HL-60 (cell line): ENCODE measurements around the gene FBXO8.

Experiments used
- DNase-seq, 2 experiments: peaks; one replicate each; pipeline ENCODE4 v3.0.0-alpha.2; 2010 to 2020; ENCODE audit warnings: low read depth in 1 of 2, low spot score in 1 of 2
- H3K27ac ChIP-seq: fragments of 250-450 bp; sonication (Bioruptor Pico); replicated peaks from 2 replicates; pipeline ENCODE4 v1.5.1; 2020; ENCODE audit warnings: mild to moderate bottlenecking, moderate library complexity
- H3K27me3 ChIP-seq: fragments of 250-450 bp; sonication (Bioruptor Pico); 2 replicates; pipeline ENCODE4 v1.5.1; 2021; ENCODE audit warnings: mild to moderate bottlenecking, moderate library complexity; ENCODE audit not compliant: insufficient read depth, poor library complexity, severe bottlenecking
- H3K4me3 ChIP-seq: replicated peaks from 2 replicates; pipeline ENCODE4 v1.5.1; 2011; ENCODE audit warnings: mild to moderate bottlenecking, control low read depth, low read length; ENCODE audit not compliant: insufficient read depth
- CTCF ChIP-seq: IDR thresholded peaks from one replicate; pipeline ENCODE4 v1.5.1; 2011; ENCODE audit warnings: low read length, control low read depth, inconsistent platforms; ENCODE audit not compliant: insufficient read depth
- GABPA ChIP-seq: IDR thresholded peaks from 2 replicates; pipeline ENCODE4 v1.6.1; 2012; ENCODE audit warnings: low read depth
- POLR2AphosphoS5 ChIP-seq: IDR thresholded peaks from 2 replicates; pipeline ENCODE4 v1.6.1; 2012; ENCODE audit warnings: low read depth
- REST ChIP-seq: IDR thresholded peaks from 2 replicates; pipeline ENCODE4 v1.6.1; 2012; ENCODE audit warnings: low read depth; ENCODE audit not compliant: insufficient replicate concordance
- SPI1 ChIP-seq: IDR thresholded peaks from 2 replicates; pipeline ENCODE4 v1.6.1; 2012; ENCODE audit warnings: low read depth, mild to moderate bottlenecking, borderline replicate concordance

FBXO8 gene

GRCh38 chr4:174225349-174226049 is 58.0 kb downstream of the FBXO8 start:
- no peak for DNase-seq
- H3K4me3 ChIP-seq = no peak overlapping the region
- TF ChIP-seq REST (no peak), GABPA (no peak), POLR2AphosphoS5 (no peak), SPI1 (no peak), CTCF (no peak)
- H3K27ac ChIP-seq = no peak overlapping the region
- peaks cover 12% of the 10 kb centered on the region for H3K27me3 ChIP-seq

GRCh38 chr4:174224550-174224949 is 58.9 kb downstream of the FBXO8 start:
- Histone ChIP-seq H3K27me3 (peaks cover 17% of the 10 kb centered on the region), H3K4me3 (no peak overlapping the region), H3K27ac (no peak overlapping the region)
- DNase-seq = no peak
- TF ChIP-seq REST = no peak
- TF ChIP-seq CTCF = no peak
- no peak for TF ChIP-seq GABPA
- TF ChIP-seq SPI1 = no peak
- no peak for TF ChIP-seq POLR2AphosphoS5

- Histone ChIP-seq H3K27ac (no peak overlapping the region), H3K27me3 (peaks cover 37% of the 10 kb centered on the region), H3K4me3 (no peak overlapping the region)
- no peak for TF ChIP-seq REST
- TF ChIP-seq CTCF = peak; percentile 37
- no peak for DNase-seq
Observed at GRCh38 chr4:174222266-174222872, 61.1 kb downstream of the FBXO8 start.
